Measurements from ENCODE around the gene KLF15. TPM values are rescaled to one million over a fixed set of nuclear protein-coding genes. Genes with fewer than 3 reads are reported as not detected.

Gene KLF15
- total RNA-seq, 1 donor from 2014 or later: 5.7 TPM

DNA sequence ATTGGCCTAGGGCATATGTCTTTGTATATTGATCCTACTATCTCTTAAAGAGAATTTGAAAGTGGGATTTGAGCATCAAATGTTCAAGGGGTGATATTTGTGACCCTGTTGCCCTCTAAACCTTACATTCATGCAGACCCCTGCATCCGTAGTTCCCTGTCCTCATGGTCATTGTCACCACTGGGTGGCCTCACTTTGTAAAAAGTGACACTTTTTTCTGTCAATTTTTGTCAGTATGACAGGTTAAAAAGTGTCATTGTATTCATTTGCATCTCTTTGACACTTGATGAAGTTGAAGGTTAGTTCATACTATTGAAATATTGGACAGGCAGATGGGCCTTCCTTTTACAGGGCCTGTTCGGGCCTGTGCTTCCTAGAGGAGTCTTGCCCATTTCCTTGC, 12.3 kb upstream of the KLF15 start:
- H3K27ac Mint-ChIP-seq (ENCODE audit: unreplicated experiment): no peak overlapping the region
- H3K27me3 Mint-ChIP-seq (ENCODE audit: unreplicated experiment): peaks cover 2% of the 10 kb centered on the region
- no peaks in the 10 kb centered on the region for H3K9me3 Mint-ChIP-seq (ENCODE audit: unreplicated experiment)
- H3K4me3 Mint-ChIP-seq (ENCODE audit: unreplicated experiment): no peak overlapping the region
- no peak for DNase-seq (ENCODE audit: extremely low spot score, unreplicated experiment)
- H3K36me3 Mint-ChIP-seq (ENCODE audit: unreplicated experiment): no peaks in the 10 kb centered on the region
- TF ChIP-seq, protein P1, sequence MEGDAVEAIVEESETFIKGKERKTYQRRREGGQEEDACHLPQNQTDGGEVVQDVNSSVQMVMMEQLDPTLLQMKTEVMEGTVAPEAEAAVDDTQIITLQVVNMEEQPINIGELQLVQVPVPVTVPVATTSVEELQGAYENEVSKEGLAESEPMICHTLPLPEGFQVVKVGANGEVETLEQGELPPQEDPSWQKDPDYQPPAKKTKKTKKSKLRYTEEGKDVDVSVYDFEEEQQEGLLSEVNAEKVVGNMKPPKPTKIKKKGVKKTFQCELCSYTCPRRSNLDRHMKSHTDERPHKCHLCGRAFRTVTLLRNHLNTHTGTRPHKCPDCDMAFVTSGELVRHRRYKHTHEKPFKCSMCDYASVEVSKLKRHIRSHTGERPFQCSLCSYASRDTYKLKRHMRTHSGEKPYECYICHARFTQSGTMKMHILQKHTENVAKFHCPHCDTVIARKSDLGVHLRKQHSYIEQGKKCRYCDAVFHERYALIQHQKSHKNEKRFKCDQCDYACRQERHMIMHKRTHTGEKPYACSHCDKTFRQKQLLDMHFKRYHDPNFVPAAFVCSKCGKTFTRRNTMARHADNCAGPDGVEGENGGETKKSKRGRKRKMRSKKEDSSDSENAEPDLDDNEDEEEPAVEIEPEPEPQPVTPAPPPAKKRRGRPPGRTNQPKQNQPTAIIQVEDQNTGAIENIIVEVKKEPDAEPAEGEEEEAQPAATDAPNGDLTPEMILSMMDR (IDR thresholded peaks at IDR 0.05): no peak
- H3K4me1 Mint-ChIP-seq (ENCODE audit: unreplicated experiment): peaks cover 4% of the 10 kb centered on the region

- H3K27me3 Mint-ChIP-seq (ENCODE audit: unreplicated experiment): peaks cover 9% of the 10 kb centered on the region
- no peaks in the 10 kb centered on the region for H3K36me3 Mint-ChIP-seq (ENCODE audit: unreplicated experiment)
- H3K4me3 Mint-ChIP-seq (ENCODE audit: unreplicated experiment): no peak overlapping the region
- TF ChIP-seq, protein P1 (IDR thresholded peaks at IDR 0.05): no peak
- no peak for DNase-seq (ENCODE audit: extremely low spot score, unreplicated experiment)
- no peaks in the 10 kb centered on the region for H3K9me3 Mint-ChIP-seq (ENCODE audit: unreplicated experiment)
- no peaks in the 10 kb centered on the region for H3K4me1 Mint-ChIP-seq (ENCODE audit: unreplicated experiment)
- no peak overlapping the region for H3K27ac Mint-ChIP-seq (ENCODE audit: unreplicated experiment)
Observed at GRCh38 chr3:126367316-126367805, 10.2 kb upstream of the KLF15 start.

GRCh38 chr3:126365351-126366277, 8.4 kb upstream of the KLF15 start:
- DNase-seq (ENCODE audit: extremely low spot score, unreplicated experiment): no peak
- Mint-ChIP-seq H3K9me3 (ENCODE audit: unreplicated experiment) (no peaks in the 10 kb centered on the region), H3K27ac (ENCODE audit: unreplicated experiment) (no peak overlapping the region), H3K4me3 (ENCODE audit: unreplicated experiment) (no peak overlapping the region), H3K4me1 (ENCODE audit: unreplicated experiment) (no peaks in the 10 kb centered on the region), H3K27me3 (ENCODE audit: unreplicated experiment) (peaks cover 20% of the 10 kb centered on the region), H3K36me3 (ENCODE audit: unreplicated experiment) (no peaks in the 10 kb centered on the region)
- TF ChIP-seq, protein P1 (IDR thresholded peaks at IDR 0.05): no peak

- Mint-ChIP-seq H3K27ac (ENCODE audit: unreplicated experiment) (no peak overlapping the region), H3K4me3 (ENCODE audit: unreplicated experiment) (no peak overlapping the region), H3K36me3 (ENCODE audit: unreplicated experiment) (no peaks in the 10 kb centered on the region), H3K27me3 (ENCODE audit: unreplicated experiment) (peaks cover 25% of the 10 kb centered on the region), H3K9me3 (ENCODE audit: unreplicated experiment) (no peaks in the 10 kb centered on the region), H3K4me1 (ENCODE audit: unreplicated experiment) (no peaks in the 10 kb centered on the region)
- TF ChIP-seq, protein P1 (IDR thresholded peaks at IDR 0.05): no peak
- DNase-seq (ENCODE audit: extremely low spot score, unreplicated experiment): no peak
Observed at GRCh38 chr3:126364731-126365301, 7.6 kb upstream of the KLF15 start.

DNA sequence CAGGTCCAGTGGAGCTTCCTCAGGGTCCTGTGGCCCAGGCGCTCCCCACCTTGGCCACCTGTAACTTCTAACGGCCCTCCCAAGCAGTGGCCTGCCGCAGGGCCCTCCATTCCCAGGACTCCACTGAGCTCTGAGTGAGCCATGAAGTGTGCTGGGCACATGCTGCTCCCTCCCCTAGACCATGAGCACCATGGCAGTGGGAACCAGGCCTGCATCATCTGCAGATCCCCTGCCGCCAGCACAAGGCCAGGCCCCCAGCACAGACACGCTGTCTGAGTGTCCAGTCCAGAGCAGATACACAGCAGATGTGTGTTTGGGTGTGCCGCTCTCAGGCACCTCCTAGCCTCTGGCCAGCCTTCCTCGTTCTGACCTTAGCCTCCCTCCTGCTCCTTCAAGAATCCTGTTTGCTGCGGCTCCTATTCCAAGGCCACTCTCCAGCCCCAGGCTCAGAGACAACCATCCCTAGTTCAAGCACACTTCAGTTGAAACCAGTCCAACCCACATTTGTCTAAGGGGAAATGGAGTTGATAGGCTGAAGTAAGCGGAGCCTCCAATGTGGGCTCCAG, 7.0 kb upstream of the KLF15 start:
- H3K27me3 Mint-ChIP-seq (ENCODE audit: unreplicated experiment): peaks cover 30% of the 10 kb centered on the region
- TF ChIP-seq, protein P1 (IDR thresholded peaks at IDR 0.05): no peak
- no peaks in the 10 kb centered on the region for H3K36me3 Mint-ChIP-seq (ENCODE audit: unreplicated experiment)
- no peak overlapping the region for H3K4me3 Mint-ChIP-seq (ENCODE audit: unreplicated experiment)
- no peaks in the 10 kb centered on the region for H3K9me3 Mint-ChIP-seq (ENCODE audit: unreplicated experiment)
- no peak overlapping the region for H3K27ac Mint-ChIP-seq (ENCODE audit: unreplicated experiment)
- DNase-seq (ENCODE audit: extremely low spot score, unreplicated experiment): no peak
- no peaks in the 10 kb centered on the region for H3K4me1 Mint-ChIP-seq (ENCODE audit: unreplicated experiment)
